DOHH2 (cell line): ENCODE data around the gene C1QTNF12.

Experiments
- EZH2phosphoT487 ChIP-seq: fragments of 200-600 bp; sonication (generic); IDR thresholded peaks from 2 replicates; pipeline ENCODE4 v1.6.1; 2017; ENCODE audit warnings: borderline replicate concordance, mild to moderate bottlenecking, antibody characterized with exemption, low read length, moderate library complexity, mixed read lengths
- TF ChIP-seq, protein P1 (sequence below): fragments of 200-600 bp; sonication (generic); IDR thresholded peaks from one replicate; pipeline ENCODE4 v1.5.1; 2014; ENCODE audit warnings: antibody characterized with exemption, mild to moderate bottlenecking, low read depth, low read length; ENCODE audit not compliant: poor library complexity, severe bottlenecking

DNA sequence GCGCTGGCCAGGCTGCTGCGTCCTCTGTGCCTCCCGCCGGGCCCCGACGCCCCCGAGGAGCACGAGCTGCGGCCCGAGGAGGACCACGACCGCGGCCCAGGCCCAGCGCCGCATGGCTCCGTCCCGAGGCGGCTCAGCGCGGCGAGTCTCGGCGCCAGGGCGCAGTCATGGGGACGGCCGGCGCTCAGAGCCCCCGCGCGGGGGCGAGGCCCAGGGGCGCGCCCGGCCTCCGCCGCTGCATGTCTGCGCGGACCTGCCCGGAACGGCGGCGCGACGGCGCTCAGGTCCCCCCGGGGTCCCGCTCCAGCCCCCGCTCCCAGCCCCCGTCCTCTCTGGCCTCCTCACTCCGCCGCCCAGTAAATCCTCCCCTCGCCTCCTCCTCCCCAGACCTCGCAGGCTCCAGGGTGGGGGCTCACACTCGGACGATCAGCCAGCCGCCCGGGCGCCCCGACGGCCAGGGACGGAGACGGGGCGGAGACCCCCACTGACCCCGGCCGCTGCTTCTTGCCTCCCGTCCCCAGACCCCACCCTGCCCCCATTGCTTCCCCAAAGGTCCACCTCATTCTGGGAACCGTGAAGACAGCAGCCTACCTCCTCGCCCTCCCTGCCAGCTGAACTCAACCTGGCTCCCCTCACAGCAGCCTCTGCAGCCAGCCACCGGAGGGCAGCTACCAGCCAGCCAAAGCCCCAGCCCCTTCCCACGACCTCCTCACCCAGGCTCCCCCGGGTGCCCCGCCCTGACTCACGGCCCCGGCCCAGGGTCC lies at the start of gene C1QTNF12:
- TF ChIP-seq, protein P1, sequence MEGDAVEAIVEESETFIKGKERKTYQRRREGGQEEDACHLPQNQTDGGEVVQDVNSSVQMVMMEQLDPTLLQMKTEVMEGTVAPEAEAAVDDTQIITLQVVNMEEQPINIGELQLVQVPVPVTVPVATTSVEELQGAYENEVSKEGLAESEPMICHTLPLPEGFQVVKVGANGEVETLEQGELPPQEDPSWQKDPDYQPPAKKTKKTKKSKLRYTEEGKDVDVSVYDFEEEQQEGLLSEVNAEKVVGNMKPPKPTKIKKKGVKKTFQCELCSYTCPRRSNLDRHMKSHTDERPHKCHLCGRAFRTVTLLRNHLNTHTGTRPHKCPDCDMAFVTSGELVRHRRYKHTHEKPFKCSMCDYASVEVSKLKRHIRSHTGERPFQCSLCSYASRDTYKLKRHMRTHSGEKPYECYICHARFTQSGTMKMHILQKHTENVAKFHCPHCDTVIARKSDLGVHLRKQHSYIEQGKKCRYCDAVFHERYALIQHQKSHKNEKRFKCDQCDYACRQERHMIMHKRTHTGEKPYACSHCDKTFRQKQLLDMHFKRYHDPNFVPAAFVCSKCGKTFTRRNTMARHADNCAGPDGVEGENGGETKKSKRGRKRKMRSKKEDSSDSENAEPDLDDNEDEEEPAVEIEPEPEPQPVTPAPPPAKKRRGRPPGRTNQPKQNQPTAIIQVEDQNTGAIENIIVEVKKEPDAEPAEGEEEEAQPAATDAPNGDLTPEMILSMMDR: no peak
- TF ChIP-seq EZH2phosphoT487: no peak
